GM19035 (cell line): ENCODE results near the gene AAMP.

Source experiments
- ATAC-seq: cut with Tn5 transposase; IDR thresholded peaks from one replicate; pipeline ENCODE4 v1.9.1; 2021; ENCODE audit not compliant: unreplicated experiment

AAMP gene

DNA sequence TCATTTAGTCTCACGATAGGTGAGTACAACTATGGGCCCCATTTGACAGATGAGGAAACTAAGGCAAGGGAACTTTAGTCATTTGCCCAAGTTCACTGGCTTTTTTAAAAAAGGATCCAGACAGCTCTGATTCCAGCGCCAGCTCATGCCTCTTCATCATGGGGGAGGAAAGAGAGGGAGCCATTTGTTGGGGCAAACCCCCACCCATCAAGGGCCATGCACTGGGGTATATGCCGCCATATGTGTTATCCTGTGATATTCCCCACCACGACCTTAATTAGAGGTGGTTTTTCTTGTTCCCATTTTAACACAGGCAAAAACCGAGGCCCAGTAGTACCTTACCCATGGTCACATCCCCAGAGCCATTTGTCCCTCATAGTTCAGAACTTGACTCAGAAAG lies 9.8 kb downstream of the AAMP start:
- no peak for ATAC-seq

DNA sequence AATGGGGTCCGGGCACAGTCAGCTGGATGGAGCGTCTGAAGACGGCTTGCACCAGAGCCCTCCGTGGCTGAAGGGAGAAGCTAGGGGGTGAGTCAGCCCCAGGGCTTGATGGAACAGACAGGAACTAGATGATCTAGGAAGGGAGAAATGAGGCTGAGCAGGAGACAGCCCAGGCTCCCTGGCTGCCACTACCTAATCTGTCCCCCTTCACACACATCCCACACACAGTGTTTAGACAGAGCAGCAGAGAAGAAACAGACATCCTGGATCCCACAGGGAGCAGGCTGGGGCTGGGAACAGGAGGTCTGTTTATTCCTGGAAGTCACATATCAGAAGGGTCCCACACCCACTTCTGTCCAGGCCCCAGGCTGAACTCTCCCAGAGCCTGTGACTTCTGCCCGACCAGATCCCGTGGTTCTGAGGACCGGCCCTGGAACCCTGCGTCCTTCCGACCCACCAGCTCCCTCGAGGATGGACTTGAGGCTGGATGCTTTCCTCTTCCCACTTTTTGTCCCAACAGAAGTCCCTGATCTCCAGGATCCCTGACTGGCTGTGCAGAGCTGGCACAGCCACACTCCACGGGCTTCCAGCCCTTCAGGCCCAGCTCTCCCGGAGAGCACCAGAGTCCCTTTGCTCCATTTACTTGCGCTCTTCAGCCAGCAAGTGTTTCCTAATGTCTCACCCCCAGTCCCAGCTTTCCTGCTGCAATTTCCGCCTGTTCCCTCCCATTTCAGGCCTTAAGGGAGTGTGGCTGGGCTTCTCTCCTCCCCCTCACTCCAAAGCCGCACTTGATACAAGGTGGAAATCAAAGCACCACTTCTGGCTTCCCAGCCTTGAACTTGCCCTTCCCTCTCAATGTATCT lies 10.6 kb downstream of the AAMP start:
- ATAC-seq, result no peak

DNA sequence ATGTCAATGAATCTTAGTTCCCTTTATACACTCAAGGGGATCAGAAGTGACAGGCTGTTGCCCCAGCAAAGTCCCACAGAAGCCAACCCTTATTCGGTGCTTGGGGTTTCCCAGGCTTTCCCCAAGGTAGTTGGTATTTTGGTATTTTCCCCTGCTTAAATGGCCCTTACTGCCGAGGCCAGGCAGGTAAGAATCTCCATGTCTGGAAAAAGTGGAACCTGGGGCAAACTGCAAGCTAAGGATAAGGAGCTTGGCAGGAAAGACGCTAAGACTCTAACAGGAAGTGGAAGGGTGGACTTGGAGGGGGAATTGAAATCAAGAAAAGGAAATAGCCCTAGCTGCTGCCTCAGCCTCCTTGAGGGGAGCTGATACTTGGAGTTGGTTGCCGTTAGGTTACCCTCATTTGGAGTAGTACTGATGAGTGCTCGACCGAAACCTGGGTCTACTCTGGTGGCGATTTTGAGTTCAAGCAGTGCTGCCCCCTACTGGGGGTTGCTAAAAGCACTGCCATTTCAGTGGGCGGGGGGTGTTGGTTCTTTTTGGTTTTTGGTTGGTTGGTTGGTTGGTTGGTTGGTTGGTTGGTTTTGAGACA lies 12.5 kb downstream of the AAMP start:
- peak; percentile 62 for ATAC-seq

DNA sequence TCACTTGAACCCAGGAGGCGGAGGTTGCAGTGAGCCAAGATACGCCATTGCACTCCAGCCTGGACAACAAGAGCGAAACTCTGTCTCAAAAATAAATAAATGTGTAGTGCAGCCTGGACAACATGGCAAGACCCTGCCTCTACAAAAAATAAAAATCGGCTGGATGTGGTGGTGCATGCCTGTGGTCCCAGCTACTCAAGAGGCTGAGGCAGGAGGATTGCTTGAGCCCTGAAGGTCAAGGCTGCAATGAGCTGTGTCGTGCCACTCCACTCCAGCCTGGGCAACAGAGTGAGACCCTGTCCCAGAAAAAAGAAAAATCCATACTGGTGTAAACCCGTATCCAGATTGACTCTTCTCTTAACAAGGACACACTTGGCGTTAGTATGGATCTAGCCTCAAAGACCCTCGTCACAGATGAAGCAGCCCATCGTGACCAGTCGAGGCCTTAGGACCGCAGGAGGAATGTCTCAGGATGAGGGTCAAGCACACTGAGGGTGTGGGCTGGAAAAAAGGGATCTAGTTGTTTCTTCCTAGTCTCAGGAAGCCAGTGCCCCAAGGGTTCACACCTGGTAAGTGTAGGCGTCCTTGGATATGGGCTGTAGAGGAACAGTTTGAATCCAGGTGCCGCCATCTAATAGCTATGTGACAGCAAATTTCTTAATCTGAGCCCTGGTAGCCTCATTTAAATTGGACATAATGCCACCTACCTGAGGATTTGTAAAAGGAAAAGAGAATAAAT lies 13.2 kb downstream of the AAMP start:
- ATAC-seq, result peak; percentile 3

- ATAC-seq, result no peak
Observed at GRCh38 chr2:218255446-218255845, 14.5 kb downstream of the AAMP start.

- no peak for ATAC-seq
Observed at GRCh38 chr2:218253232-218253625, 16.7 kb downstream of the AAMP start.

DNA sequence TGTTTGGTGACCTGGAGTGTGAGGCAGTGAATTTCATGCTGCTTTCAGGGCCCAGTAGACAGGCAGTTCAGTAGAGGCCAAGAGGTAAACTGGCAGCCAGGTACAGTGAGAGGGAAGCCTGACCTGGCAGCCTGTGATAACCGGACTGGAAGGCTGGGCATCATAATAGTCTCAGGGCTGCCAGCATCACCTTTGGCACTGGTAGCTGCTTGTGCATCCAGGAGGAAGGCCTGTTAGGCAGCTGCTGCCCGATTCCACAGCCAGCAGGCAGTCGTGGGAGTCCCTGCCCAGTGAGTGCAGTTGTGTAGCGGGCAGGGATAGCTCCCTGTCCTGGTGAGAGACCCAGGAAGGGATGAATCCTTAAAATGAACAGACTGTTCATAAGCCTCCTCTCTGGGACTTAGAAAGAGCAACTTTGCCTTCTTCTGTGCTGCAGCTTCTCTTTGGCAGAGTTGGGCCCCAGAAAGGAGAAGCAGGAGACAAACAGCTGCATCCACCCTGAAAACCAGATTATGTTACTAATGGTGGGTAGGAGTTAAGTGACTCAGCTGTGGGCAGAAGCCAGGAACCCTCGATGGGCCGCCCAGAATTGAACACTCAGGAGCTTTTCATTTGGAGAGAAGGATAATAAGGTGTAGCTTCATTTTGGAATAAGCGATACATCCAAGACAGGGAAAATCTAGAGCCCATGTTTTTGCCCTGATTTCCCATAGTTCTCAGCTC lies 17.3 kb downstream of the AAMP start:
- no peak for ATAC-seq

DNA sequence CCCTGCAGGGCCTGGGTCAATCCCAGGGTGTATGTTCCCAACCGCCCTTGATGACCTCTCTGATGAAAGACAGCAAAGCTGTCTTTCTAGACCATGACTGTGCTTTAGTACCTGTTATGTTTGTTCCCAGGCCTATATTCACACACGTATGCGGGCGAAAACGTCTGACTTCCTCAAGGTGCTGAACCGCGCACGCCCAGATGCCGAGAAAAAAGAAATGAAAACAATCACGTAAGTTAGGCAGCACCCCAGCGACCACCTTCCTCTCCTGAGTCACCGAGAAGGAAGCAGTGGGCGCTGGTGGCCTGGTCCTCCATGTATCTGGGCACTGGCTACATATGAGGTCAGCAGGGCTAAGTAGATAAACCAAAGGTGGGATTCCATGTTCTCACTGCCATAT lies 20.2 kb downstream of the AAMP start:
- ATAC-seq, result no peak

DNA sequence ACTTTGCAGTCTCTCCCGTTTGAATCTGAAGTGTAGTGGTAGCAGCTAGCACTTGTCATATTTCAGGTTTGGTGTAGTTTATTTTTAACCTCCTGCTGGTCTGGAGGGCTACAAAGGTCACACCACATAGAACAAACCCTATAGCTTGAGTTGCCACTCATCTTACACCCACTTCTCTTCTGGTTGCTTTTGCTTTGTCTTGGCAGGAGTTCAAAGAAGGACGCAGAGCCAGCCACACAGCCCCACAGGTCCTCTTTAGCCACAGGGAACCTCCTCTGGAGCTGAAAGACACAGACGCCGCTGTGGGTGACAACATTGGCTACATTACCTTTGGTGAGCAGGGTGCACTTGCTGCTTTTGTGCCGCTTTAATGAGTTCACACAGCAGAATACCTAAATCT lies 24.7 kb downstream of the AAMP start:
- ATAC-seq, result no peak

DNA sequence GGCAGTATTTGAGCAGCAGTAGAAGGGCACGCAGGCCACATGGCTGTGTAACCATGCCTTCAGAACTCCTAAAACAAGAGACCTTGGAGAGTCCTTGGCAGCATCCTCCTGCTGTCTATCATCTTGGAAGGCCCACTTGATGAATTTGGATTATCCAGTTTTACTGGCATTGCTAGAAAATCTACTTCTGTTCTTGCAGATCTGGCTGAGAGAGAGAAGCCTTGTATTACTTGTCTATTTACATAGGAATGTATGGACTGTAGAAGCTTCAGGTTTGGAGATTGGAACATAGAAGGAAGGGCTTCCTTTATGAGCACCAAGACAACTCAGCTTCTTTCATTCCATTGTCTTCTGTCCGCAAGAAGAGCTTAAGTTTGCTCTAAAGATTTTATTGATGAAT lies 25.3 kb downstream of the AAMP start:
- ATAC-seq, result no peak

DNA sequence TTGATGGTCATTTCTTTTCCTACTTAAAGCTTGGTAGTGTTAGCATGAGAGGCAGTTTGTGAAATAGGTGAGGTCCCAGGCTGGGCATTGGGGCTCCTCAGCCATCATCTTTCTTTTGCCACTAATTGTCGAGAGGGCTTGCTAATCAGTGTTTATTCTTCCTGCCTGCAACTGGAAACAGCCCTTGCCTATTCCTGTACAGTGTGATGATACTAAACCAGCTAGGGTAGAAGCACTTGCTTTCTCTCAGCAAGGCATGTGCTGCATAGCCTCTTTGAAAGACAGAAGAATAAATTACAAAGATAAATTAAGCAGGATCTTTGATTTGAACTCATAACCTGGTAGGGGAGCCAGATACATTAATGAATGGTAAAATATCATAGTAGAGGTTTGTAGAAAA lies 25.7 kb downstream of the AAMP start:
- ATAC-seq, result no peak

GRCh38 chr2:218238887-218239286 lies 31.1 kb downstream of the AAMP start:
- ATAC-seq, result no peak

DNA sequence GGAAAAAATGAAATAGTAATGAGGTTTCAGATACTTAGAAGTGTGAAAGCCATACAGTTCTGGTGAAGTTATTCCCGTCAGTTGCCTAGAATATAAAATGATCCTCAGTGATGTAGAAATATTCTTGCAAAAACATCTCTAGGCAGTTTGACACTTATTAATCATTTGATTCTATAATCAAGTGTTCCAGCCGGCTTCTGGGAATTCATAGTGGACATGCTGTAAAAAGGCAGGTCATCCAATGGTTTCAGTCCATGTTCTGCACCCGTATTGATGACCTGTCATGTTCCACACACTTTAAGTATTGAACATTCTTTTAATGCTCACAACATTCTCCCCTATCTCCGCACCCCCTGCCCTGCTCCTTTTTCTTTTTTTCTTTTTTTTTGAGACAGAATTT lies 33.1 kb downstream of the AAMP start:
- ATAC-seq, result no peak

- ATAC-seq, result no peak
Observed at GRCh38 chr2:218235017-218235416, 34.9 kb downstream of the AAMP start.

- ATAC-seq, result no peak
Observed at GRCh38 chr2:218234521-218234920, 35.4 kb downstream of the AAMP start.

DNA sequence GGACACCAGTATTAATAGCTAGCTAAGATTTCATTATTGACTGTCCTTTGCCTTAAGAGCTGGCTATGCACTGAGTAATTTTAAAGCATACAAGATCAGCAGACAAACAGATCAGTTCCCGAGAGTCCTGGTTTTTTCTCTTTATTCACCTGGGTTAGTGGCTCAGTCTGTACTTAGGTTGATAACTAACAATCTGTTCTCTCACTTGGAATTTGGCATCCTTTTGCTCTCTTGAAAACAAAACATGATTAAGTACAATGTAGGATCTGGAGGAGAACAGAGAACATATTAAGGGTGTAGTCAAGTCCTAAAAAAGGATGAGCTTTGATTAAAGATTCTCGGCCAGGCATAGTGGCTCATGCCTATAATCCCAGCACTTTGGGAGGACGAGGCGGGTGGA lies 36.4 kb downstream of the AAMP start:
- ATAC-seq, result no peak

- ATAC-seq, result peak; percentile 45
Observed at GRCh38 chr2:218230882-218231281, 39.1 kb downstream of the AAMP start.

DNA sequence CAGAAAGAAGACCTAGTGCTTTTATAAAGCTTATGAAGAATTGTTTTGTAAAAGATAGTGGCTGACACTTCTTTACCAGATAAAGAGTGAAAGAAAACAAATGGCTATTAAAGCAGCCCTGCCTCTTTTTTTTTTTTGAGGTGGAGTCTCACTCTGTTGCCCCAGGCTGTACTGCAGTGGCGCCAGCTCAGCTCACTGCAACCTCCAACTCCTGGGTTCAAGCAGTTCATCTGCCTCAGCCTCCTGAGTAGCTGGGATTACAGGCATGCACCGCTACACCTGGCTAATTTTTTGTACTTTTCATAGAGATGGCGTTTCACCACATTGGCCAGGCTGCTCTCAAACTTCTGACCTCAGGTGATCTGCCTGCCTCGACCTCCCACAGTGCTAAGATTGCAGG lies 40.1 kb downstream of the AAMP start:
- ATAC-seq, result no peak

DNA sequence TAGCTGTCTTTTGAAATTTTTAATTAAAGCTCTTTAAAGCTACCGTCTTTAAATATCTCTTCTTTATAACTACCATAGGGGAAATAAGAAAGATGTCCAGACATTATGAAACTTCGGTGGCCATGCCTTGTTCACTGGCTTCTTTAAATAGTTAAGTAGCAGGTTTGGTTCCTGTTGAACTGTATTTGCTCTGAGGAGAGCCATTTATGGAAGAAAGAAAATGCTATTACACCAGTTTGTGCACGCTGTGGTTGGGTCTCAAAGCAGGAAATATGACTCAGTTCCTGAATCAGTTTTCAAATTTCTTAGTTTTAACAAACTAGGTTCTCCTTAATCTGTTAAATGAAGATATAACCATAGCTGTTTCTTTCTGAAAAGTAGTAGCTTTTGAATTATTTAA lies 40.7 kb downstream of the AAMP start:
- ATAC-seq, result peak; percentile 81

DNA sequence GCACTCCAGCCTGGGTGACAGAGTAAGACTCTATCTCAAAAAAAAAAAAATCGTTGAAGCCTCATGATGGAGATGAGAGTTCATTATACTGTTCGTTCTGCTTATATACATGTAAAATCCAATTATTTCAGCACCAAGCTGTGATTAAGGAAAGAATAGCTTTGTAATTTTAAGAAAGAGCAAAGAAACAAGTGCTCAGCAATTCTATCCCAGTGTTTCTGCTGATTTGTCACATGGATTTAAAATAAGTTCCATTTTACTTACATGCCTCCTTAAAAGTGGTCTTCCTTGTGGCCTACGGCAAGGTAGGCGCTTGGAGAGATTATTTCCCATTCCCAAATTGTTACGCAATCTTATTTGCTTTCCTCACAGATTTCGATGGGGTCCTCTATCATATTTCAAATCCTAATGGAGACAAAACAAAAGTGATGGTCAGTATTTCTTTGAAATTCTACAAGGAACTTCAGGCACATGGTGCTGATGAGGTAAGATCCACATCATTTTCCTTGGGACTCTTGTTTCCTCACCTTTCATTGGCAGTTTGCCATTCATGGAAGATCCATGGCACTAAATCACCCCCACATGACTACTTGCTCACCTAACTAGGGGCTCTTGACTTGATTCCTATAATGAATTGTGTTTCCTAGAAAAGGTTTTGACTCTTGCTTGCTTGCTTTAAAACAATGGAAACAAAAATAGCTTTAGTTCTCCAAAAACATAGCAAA lies 41.4 kb downstream of the AAMP start:
- ATAC-seq, result no peak

GRCh38 chr2:218226903-218227302 lies 43.0 kb downstream of the AAMP start:
- no peak for ATAC-seq
